ENCODE measurements around the gene STAT2.
"Not testable (repeated sequence)": the region's sequence is repeated elsewhere in the genome, so short reads cannot be mapped to it uniquely, and the experiment has no call there.

The STAT2 gene

GRCh38 chr12:56359851-56360767 is at the start of gene STAT2:
TSS of gene STAT2 (minus strand) at chr12:56360107. CDS start at chr12:56356571, 3,536 bp downstream.
- peak; percentile 99 for DNase-seq

- no peak for DNase-seq
These were observed 49.0 kb upstream of the STAT2 start for GRCh38 chr12:56408799-56409417.

- not testable (repeated sequence) for DNase-seq
These were observed 44.3 kb upstream of the STAT2 start for GRCh38 chr12:56404227-56404626.

DNA sequence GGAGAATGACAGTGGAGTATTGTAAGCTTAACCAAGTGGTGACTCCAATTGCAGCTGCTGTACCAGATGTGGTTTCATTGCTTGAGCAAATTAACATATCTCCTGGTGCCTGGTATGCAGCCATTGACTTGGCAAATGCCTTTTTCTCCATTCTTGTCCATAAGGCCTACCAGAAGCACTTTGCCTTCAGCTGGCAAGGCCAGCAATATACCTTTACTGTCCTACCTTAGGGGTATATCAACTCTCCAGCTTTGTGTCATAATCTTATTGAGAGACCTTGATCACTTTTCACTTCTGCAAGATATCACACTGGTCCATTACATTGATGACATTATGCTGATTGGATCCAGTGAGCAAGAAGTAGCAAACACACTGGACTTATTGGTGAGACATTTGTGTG is 41.7 kb upstream of the STAT2 start:
- DNase-seq: not testable (repeated sequence)

DNA sequence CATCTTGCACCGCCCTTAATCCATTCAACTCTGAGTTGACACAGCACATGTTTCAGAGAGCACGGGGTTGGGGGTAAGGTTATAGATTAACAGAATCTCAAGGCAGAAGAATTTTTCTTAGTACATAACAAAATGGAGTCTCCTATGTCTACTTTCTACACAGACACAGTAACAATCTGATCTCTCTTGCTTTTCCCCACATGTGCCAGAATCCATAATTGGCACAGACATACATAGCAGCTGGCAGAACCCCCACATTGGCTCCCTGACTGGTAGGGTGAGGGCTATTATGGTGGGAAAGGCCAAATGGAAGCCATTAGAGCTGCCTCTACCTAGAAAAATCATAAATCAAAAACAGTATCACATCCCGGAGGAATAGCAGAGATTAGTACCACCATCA is 41.2 kb upstream of the STAT2 start:
- not testable (repeated sequence) for DNase-seq

GRCh38 chr12:56399466-56399865 is 39.6 kb upstream of the STAT2 start:
- not testable (repeated sequence) for DNase-seq

DNA sequence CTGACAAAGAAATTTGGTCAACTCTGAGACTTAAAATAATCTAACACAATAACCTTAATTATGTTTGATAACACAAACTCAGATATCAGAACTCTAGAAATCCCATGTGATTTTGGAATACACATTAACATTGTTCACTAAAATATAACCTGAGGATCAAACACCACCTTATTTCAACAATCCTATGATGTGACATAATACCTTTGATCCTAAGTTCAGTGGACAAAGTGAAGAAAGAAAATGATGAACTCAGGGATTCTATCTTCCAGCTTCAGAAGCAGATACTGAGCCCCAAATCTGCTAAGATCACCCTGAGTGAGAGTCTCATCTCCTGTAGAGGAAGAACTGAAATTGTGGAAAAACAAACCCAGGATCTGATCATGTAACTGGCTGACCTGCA is 38.4 kb upstream of the STAT2 start:
- DNase-seq: no peak

DNA sequence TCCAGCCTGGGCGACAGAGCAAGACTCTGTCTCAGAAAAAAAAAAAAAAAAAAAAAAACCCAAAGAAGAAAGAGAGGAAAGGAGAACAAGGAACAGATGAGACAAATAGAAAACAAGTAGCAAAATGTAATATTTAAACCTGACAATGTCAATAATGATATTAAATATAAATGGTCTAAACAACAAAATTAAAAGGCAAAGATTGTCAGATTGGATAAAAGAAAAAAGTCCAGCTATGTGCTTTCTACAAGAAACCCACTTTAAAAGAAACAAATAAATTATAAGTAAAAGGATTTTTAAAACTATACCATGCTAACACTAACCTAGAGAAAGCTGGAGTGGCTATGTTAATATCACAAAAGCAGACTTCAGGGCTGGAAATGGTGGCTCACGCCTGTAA is 32.4 kb upstream of the STAT2 start:
- no peak for DNase-seq

- no peak for DNase-seq
These were observed 31.8 kb upstream of the STAT2 start for GRCh38 chr12:56391721-56392120.

- DNase-seq: no peak
These were observed 29.5 kb upstream of the STAT2 start for GRCh38 chr12:56389412-56389811.

DNA sequence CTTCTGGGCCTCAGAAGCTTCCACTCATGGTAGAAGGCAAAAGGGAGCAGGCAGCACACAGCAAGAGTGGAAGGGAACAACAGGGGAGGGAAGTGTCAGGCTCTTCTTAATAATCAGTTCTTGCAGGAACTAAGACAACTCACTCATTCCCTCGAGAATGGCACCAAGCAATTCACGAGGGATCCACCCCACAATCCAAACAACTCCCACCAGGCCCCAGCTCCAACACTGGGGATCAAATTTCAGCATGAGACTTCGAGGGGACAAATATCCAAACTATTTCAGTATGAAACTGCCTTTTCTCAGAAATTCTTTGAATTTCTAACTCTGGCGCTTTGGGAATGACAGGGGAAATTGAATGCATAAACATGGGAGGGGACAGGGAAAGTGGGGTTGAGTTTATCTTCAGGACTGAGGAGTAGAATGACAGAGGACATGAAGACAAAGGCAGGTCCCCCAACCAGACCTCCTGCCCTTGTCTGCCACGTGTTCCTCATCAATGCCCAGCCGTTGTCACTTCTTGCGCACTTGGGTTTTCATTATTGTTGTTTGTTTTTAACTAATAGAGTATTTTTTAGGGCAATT is 27.3 kb upstream of the STAT2 start:
- no peak for DNase-seq

GRCh38 chr12:56385873-56386272 is 26.0 kb upstream of the STAT2 start:
- DNase-seq: no peak

GRCh38 chr12:56382611-56383010 is 22.7 kb upstream of the STAT2 start:
- DNase-seq: no peak

DNA sequence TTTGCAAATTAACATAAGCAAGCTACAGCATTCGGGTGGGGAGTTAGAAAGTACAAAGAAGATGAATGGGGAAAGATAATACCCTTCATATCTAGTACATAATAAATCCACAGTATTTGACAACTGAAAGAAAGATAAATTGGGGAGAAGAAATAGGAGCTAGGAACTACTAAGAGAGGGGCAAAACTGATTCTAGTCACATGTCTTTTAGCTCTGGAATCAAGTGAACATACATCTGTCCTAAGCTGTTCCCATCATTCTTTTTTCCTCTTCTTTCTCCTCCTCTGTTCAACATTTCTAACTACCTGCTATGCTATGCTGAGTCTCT is 18.0 kb upstream of the STAT2 start:
- no peak for DNase-seq

DNA sequence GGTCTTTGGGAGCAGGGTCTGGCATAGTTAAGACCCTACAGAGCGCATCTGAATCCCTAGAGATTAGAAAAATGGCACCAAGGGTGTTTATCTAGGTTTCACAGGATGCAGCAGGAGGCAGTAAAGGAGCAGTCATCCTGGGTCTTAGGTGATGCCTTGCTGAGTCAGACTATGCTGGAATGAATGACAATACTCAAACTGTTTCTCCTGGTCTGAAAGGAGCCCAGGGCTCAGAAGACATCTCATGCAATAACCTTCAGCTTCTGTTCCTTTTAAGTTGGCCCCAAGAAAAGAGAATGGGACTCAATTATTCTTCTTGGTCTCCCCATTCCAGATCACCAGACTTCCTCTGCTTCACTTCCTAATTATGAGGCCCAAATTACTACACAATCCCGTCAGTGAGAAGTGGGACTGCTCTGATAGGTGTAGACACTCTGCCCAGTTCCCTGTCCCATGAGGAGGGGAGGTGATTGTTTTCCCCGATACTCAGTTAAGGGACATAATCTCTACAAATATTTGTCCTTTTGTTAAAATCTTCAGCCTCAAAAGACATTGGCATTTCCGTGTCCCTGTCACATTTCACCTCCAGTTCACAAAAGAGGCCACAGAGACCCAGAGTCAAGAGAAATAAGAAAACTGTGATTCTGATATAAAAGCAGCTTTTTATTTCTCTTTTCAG is 17.5 kb upstream of the STAT2 start:
- DNase-seq: no peak

GRCh38 chr12:56375598-56376434 is 15.9 kb upstream of the STAT2 start:
- no peak for DNase-seq

DNA sequence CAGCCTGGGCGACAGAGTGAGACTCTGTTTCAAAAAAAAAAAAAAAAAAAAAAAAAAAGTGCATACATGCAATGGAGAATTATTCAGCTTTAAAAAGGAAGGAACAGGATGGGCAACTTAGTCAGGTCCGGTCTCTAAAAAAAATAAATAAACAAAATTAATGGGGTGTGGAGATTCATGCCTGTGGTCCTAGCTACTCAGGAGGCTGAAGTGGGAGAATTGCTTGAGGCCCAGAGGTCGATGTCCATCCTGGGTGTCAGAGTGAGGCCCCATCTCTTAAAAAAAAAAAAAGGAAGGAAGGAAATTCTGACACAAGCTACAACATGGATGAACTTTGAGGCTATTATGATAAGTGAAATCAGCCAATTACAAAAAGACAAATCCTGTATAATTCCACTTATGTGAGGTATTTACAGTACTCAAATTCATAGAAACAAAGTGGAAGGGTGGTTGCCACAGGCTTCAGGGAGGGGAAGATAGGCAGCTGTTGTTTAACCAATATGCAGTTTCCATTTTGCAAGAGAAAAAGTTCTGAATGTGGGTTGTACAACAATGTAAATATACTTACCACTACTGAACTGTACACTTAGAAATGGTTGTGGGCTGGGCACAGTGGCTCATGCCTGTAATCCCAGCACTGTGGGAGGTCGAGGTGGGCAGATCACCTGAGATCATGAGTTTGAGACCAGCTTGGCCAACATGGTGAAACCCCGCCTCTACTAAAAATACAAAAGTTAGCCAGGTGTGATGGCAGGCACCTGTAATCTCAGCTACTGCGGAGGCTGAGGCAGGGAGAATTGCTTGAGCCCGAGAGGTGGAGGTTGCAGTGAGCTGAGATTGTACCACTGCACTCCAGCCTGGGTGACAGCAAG is 15.1 kb upstream of the STAT2 start:
- no peak for DNase-seq

DNA sequence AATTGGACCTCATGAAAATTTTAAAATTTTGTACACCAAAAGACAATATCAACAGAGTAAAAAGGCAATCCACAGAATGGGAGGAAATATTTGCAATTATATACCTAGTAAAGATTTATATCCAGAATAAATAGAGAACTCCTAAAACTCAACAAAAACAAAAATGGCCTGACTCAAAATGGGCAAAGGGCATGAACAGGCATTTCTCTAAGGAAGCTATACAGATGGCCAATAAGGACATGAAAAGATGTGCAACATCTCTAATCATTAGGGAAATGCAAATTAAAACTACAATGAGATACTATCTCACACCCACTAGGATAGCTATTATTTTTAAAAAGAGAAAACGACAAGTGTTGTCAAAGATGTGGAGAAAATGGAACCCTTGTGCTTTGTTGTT is 13.6 kb upstream of the STAT2 start:
- no peak for DNase-seq

DNA sequence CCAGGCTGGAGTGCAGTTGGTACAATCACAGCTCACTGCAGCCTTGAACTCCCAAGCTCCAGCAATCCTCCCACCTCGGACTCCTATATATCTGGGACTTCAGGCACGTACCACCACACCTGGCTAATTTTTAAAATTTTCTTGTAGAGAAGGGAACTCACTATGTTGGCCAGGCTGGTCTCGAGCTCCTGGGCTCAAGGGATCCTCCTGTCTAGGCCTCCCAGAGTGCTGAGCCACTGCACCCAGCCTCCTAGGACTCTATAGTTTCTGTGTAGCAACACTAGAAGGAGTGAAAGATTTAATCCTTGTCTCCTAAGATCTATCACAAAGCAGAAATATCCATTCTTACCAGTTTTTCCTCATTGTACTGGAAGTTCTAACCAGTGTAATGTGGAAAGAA is 7.0 kb upstream of the STAT2 start:
- no peak for DNase-seq

DNA sequence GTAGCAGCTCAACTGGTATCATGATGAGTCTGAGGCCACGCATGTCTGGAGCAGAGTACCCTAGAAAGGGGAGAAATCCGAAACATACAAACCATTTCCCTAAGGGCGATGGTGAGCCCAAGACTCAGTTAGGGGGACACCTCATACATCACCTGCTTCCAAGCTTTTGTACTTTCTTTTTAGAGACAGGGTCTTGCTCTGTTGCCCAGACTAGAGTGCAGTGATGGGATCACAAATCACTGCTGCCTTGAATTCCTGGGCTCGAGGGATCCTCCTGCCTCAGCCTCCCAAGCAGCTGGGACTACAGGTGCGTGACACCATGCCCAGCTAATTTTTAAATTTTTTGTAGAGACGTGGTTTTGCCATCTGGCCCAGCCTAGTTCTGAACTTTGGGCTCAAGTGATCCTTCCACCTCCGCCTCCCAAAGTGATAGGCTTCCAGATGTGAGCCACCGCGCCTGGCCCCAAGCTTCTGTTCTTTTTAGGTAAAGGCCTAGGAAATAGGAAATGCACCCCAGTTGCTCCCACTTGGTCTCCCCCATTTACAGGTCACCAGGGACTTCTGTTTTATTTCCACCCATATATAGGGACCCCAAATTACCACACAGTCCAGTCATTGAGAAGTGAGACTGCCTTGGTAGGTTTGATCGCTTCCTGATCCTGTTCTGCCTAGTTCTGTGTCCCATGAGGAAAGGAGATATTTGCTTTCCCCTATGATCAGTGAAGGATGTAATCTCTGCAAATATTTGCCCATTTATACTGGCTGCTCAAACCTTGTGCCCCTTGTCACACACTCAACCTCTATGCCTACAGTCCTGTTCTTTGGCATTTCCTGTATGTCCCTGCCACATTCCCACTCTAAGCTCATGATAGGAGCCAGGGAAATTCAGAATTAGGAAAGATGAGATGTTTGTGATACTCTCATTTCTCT is 2.5 kb upstream of the STAT2 start, which contains the start of gene APOF:
Gene APOF, minus strand, starts transcription at position 728 of the 930 bp plus-strand sequence. Its CDS starts 112 bp downstream, at position 616.
- DNase-seq: no peak

All from stimulated activated CD8-positive, alpha-beta memory T cell treated with anti-CD3 and anti-CD28 coated beads, Interleukin-4, amount 100 ng/mL, for 48 hours (primary cell).